SK-N-SH (cell line): ENCODE data around the gene PROSER2. TPM values are rescaled to one million over a fixed set of nuclear protein-coding genes. Genes with fewer than 3 reads are reported as not detected.

Experiments used
- CTCF ChIA-PET: fragments of 300-600, 350-600 bp; formaldehyde crosslinking; extraction: SDS; loops from one replicate; lab custom pipeline; 2021; lab: Yijun Ruan, JAX
- POLR2A ChIA-PET: fragments of 350-600 bp; sonication (Branson Sonifier 250); formaldehyde crosslinking; extraction: SDS; loops from one replicate; lab custom pipeline; 2020; ENCODE audit warnings: antibody characterized with exemption, inconsistent platforms; lab: Yijun Ruan, JAX
- DNase-seq: peaks from one replicate; pipeline ENCODE4 v3.0.0; 2012
- H2AFZ ChIP-seq: fragments of 200-600 bp; sonication (generic); 2 replicates; pipeline ENCODE4 v1.8.1; 2016; ENCODE audit warnings: antibody characterized with exemption, mild to moderate bottlenecking, low read depth
- H3F3A ChIP-seq: fragments of 200-600 bp; sonication (generic); replicated peaks from 2 replicates; pipeline ENCODE3; 2016; ENCODE audit warnings: antibody characterized with exemption, mild to moderate bottlenecking; ENCODE audit not compliant: insufficient read depth
- H3K27ac ChIP-seq, 2 experiments: fragments of 200-500 bp in 1 of 2; fragments of 200-600 bp in 1 of 2; sonication (Bioruptor generic) in 1 of 2; sonication (generic), shearing (Covaris generic) in 1 of 2; 2 replicates each; pipeline versions ENCODE4 v1.5.1 to v1.6.1; 2014 to 2016; ENCODE audit warnings: low read depth in 2 of 2, inconsistent platforms in 1 of 2, low read length in 1 of 2, mild to moderate bottlenecking in 1 of 2, mixed read lengths in 1 of 2
- H3K27me3 ChIP-seq: fragments of 200-600 bp; sonication (generic), shearing (Covaris generic); 2 replicates; pipeline ENCODE4 v1.6.1; 2016; ENCODE audit warnings: mixed run types; ENCODE audit not compliant: insufficient read depth
- H3K36me3 ChIP-seq, 2 experiments: fragments of 200-500 bp in 1 of 2; fragments of 200-600 bp in 1 of 2; sonication (Bioruptor generic) in 1 of 2; sonication (generic) in 1 of 2; replicated peaks in 1 of 2; 2 replicates each; pipeline versions ENCODE3 to v1.5.1; 2014 to 2016; ENCODE audit warnings: low read length in 1 of 2, mild to moderate bottlenecking in 1 of 2; ENCODE audit not compliant: insufficient read depth in 2 of 2, control insufficient read depth in 1 of 2
- H3K4me1 ChIP-seq, 2 experiments: fragments of 200-500 bp in 1 of 2; fragments of 200-600 bp in 1 of 2; sonication (Bioruptor generic) in 1 of 2; sonication (generic), shearing (Covaris generic) in 1 of 2; 2 replicates each; pipeline versions ENCODE4 v1.5.1 to v1.6.1; 2014 to 2016; ENCODE audit warnings: low read depth in 1 of 2, low read length in 1 of 2, mixed run types in 1 of 2; ENCODE audit not compliant: insufficient read depth in 2 of 2, control insufficient read depth in 1 of 2
- H3K4me2 ChIP-seq: fragments of 200-600 bp; sonication (generic), shearing (Covaris generic); 2 replicates; pipeline ENCODE4 v1.6.1; 2017; ENCODE audit warnings: mixed run types
- H3K4me3 ChIP-seq, 2 experiments: fragments of 200-500 bp in 1 of 2; fragments of 200-600 bp in 1 of 2; sonication (Bioruptor generic) in 1 of 2; sonication (generic), shearing (Covaris generic) in 1 of 2; 2 replicates each; pipeline versions ENCODE4 v1.5.1 to v1.8.1; 2014 to 2016; ENCODE audit warnings: low read depth in 2 of 2, inconsistent platforms in 1 of 2, low read length in 1 of 2, mild to moderate bottlenecking in 1 of 2, mixed read lengths in 1 of 2, moderate library complexity in 1 of 2
- H3K79me2 ChIP-seq: fragments of 200-600 bp; sonication (generic); 2 replicates; pipeline ENCODE4 v1.8.1; 2017; ENCODE audit warnings: mild to moderate bottlenecking; ENCODE audit not compliant: insufficient read depth
- H3K9ac ChIP-seq: fragments of 200-600 bp; sonication (generic); 2 replicates; pipeline ENCODE4 v1.6.1; 2017; ENCODE audit warnings: mixed run types
- H3K9me2 ChIP-seq: fragments of 200-600 bp; sonication (generic); 2 replicates; pipeline ENCODE4 v1.6.1; 2017; ENCODE audit warnings: mixed run types
- H3K9me3 ChIP-seq: fragments of 200-600 bp; sonication (generic); 2 replicates; pipeline ENCODE4 v1.6.1; 2017; ENCODE audit warnings: mixed run types, mild to moderate bottlenecking, moderate library complexity
- H4K20me1 ChIP-seq: fragments of 200-600 bp; sonication (generic); 2 replicates; pipeline ENCODE4 v1.6.1; 2017; ENCODE audit warnings: mild to moderate bottlenecking, mixed run types; ENCODE audit not compliant: insufficient read depth
- CHD2 ChIP-seq: fragments of 150-350 bp; IDR thresholded peaks from 2 replicates; pipeline ENCODE4 v1.6.1; 2018; ENCODE audit warnings: low read length; ENCODE audit not compliant: partially characterized antibody
- EP300 ChIP-seq, 2 experiments: IDR thresholded peaks; 2 replicates each; pipeline versions ENCODE4 v1.4.0 to v1.6.1; 2012; ENCODE audit warnings: borderline replicate concordance in 1 of 2, low read depth in 1 of 2, low read length in 1 of 2
- EZH2phosphoT487 ChIP-seq: fragments of 200-600 bp; sonication (generic); IDR thresholded peaks from 2 replicates; pipeline ENCODE4 v1.6.1; 2017; ENCODE audit warnings: low read depth, mixed run types, mild to moderate bottlenecking, antibody characterized with exemption, moderate library complexity, borderline replicate concordance
- FOXM1 ChIP-seq: IDR thresholded peaks from 2 replicates; pipeline ENCODE4 v1.4.0; 2012; ENCODE audit warnings: low read depth, mild to moderate bottlenecking
- GABPA ChIP-seq: IDR thresholded peaks from 2 replicates; pipeline ENCODE4 v1.4.0; 2012; ENCODE audit warnings: low read depth, mild to moderate bottlenecking
- GATA2 ChIP-seq: sonication (generic); formaldehyde crosslinking; IDR thresholded peaks from 2 replicates; pipeline ENCODE4 v1.5.0; 2020; ENCODE audit warnings: mild to moderate bottlenecking, missing genetic modification reagents
- MEF2A ChIP-seq: IDR thresholded peaks from 2 replicates; pipeline ENCODE4 v1.4.0; 2012; ENCODE audit warnings: low read depth, borderline replicate concordance
- NFIC ChIP-seq: IDR thresholded peaks from 2 replicates; pipeline ENCODE4 v1.4.0; 2012; ENCODE audit warnings: borderline replicate concordance
- NRF1 ChIP-seq: IDR thresholded peaks from 2 replicates; pipeline ENCODE4 v1.6.1; 2012; ENCODE audit warnings: low read depth, mild to moderate bottlenecking, low read length
- PBX3 ChIP-seq: IDR thresholded peaks from 2 replicates; pipeline ENCODE4; 2012
- RCOR1 ChIP-seq: fragments of 150-350 bp; IDR thresholded peaks from 2 replicates; pipeline ENCODE4 v1.6.1; 2017; ENCODE audit warnings: antibody characterized with exemption, low read length
- RXRA ChIP-seq: IDR thresholded peaks from 2 replicates; pipeline ENCODE4 v1.4.0; 2012; ENCODE audit warnings: low read depth, mild to moderate bottlenecking, borderline replicate concordance
- TAF1 ChIP-seq: IDR thresholded peaks from 2 replicates; pipeline ENCODE4 v1.6.1; 2012; ENCODE audit warnings: low read depth, mild to moderate bottlenecking, low read length, moderate library complexity, borderline replicate concordance
- TCF12 ChIP-seq: IDR thresholded peaks from 2 replicates; pipeline ENCODE4 v1.4.0; 2012
- TEAD4 ChIP-seq: IDR thresholded peaks from 2 replicates; pipeline ENCODE4 v1.4.0; 2012; ENCODE audit warnings: mild to moderate bottlenecking, borderline replicate concordance; ENCODE audit not compliant: insufficient read depth
- USF2 ChIP-seq: fragments of 150-350 bp; IDR thresholded peaks from 2 replicates; pipeline ENCODE4 v1.6.1; 2017; ENCODE audit warnings: antibody characterized with exemption, low read length, low read depth, borderline replicate concordance
- WGBS: methylation state at CpG from one replicate; pipeline ENCODE4 v1.1.6; 2017; ENCODE audit warnings: low lambda C conversion rate; 5-methylcytosine and 5-hydroxymethylcytosine counted together
- polyA plus RNA-seq, 3 experiments: library from polyadenylated mRNA; depleted of rRNA; stranded (reverse); fragments of >200 nt; gene quantifications; 2 replicates each; pipeline ENCODE4 v1.2.3, GENCODE V29; 2012
- TF ChIP-seq, protein P1 (sequence below): IDR thresholded peaks from 2 replicates; pipeline ENCODE4 v1.4.0; 2012; ENCODE audit warnings: low read depth
- TF ChIP-seq, protein P2 (sequence below): IDR thresholded peaks from 2 replicates; pipeline ENCODE4 v1.4.0; 2012; ENCODE audit warnings: low read depth, borderline replicate concordance

PROSER2 gene
- polyA plus RNA-seq, 1 of the 3 experiments (the other 2 are of a cell fraction): 0.95 TPM

- no peaks in the 10 kb centered on the region for H3K36me3 ChIP-seq
- no peaks in the 10 kb centered on the region for H3K9me2 ChIP-seq
- DNase-seq: no peak
- no peaks in the 10 kb centered on the region for H3K9me3 ChIP-seq
- H3F3A ChIP-seq: peaks cover 10% of the 10 kb centered on the region
- peak overlapping the region; percentile 85 for H2AFZ ChIP-seq
- no peaks in the 10 kb centered on the region for H3K79me2 ChIP-seq
- H3K4me1 ChIP-seq: peaks cover 0 to 8% of the 10 kb centered on the region in 2 experiments; a peak in 3 of 4 replicates
- TF ChIP-seq GABPA (no peak), EP300 (IDR thresholded peaks at IDR 0.05; ENCODE audit: borderline replicate concordance in 1 of 2, low read depth in 1 of 2, low read length in 1 of 2) (no peak), TEAD4 (no peak), NRF1 (no peak), USF2 (no peak), PBX3 (no peak), NFIC (no peak), MEF2A (no peak), CHD2 (no peak), TAF1 (no peak), TCF12 (no peak), FOXM1 (no peak), EZH2phosphoT487 (no peak)
- TF ChIP-seq, protein P1, sequence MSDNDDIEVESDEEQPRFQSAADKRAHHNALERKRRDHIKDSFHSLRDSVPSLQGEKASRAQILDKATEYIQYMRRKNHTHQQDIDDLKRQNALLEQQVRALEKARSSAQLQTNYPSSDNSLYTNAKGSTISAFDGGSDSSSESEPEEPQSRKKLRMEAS: no peak
- TF ChIP-seq, all 33 proteins: peak for 0
- ChIA-PET CTCF (interaction anchor here (0.6 to 1.6 kb wide), 2 partner anchors 10 to 399 kb away, joined by 3 to 6 read pairs; no protein-coding TSS in a partner anchor), POLR2A (no interaction called here)
- H4K20me1 ChIP-seq: no peaks in the 10 kb centered on the region
- no peak overlapping the region for H3K27ac ChIP-seq
- H3K4me2 ChIP-seq: peak overlapping the region; percentile 76; the same call in 1 of the 2 replicates
- 42% methylated on average over 6 of the region's 6 CpGs for WGBS
- peaks cover 20% of the 10 kb centered on the region; the same call in 1 of the 2 replicates for H3K27me3 ChIP-seq
- no peak overlapping the region for H3K9ac ChIP-seq
- peak overlapping the region in 1 of 2 experiments; percentile 66; a peak in 1 of 4 replicates for H3K4me3 ChIP-seq
These were observed 1.2 kb downstream of the PROSER2 start for GRCh38 chr10:11824376-11824775.

DNA sequence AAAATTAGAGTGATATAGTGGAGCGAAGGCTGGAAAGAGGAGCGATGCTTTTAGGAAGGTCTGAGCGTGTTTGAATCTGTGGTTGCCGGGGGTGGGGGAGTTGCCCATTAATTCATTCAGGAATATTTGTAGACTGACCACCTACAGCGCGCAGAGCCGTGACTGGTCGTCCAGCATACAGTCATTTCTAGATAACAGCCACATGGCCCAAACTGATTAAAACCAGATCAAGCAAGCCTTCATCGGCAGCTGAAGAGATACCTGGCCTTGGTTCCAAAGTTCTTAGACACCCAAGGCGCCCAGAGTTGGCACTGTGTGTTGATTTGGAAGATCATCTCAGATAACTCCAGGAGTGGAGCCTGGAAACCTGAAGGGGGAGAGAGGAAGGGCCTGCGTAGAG is 1.7 kb downstream of the PROSER2 start:
- POLR2A ChIA-PET: interaction anchor here (0.8 kb wide), 1 partner anchor 24 kb away, joined by 3 read pairs; no protein-coding TSS in a partner anchor

More for the DNA sequence above, 1.7 kb downstream of the PROSER2 start:
- no peaks in the 10 kb centered on the region for H3K9me2 ChIP-seq
- TF ChIP-seq USF2: no peak
- no peak for TF ChIP-seq NRF1
- peak; percentile 22; the same call in 1 of the 2 replicates for TF ChIP-seq TCF12
- peak; percentile 62 for TF ChIP-seq GATA2 (CRISPR knock-in tag)
- TF ChIP-seq FOXM1: no peak
- no peak for TF ChIP-seq TEAD4
- no peak for TF ChIP-seq PBX3
- TF ChIP-seq, protein P1: no peak
- no peak for TF ChIP-seq CHD2
- no peak for TF ChIP-seq RCOR1
- TF ChIP-seq RXRA: no peak
- TF ChIP-seq, protein P2, sequence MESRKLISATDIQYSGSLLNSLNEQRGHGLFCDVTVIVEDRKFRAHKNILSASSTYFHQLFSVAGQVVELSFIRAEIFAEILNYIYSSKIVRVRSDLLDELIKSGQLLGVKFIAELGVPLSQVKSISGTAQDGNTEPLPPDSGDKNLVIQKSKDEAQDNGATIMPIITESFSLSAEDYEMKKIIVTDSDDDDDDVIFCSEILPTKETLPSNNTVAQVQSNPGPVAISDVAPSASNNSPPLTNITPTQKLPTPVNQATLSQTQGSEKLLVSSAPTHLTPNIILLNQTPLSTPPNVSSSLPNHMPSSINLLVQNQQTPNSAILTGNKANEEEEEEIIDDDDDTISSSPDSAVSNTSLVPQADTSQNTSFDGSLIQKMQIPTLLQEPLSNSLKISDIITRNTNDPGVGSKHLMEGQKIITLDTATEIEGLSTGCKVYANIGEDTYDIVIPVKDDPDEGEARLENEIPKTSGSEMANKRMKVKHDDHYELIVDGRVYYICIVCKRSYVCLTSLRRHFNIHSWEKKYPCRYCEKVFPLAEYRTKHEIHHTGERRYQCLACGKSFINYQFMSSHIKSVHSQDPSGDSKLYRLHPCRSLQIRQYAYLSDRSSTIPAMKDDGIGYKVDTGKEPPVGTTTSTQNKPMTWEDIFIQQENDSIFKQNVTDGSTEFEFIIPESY: no peak
- TF ChIP-seq, all 33 proteins: peak for 2
- CTCF ChIA-PET: interaction anchor here (0.6 to 1.6 kb wide), 2 partner anchors 11 to 399 kb away, joined by 3 to 6 read pairs; no protein-coding TSS in a partner anchor
- Histone ChIP-seq H3K4me2 (peak overlapping the region; percentile 76; the same call in 1 of the 2 replicates), H3K9me3 (no peaks in the 10 kb centered on the region), H3K4me3 (no peak overlapping the region; a peak in 1 of 4 replicates), H3K79me2 (no peaks in the 10 kb centered on the region), H3F3A (peaks cover 10% of the 10 kb centered on the region), H3K36me3 (no peaks in the 10 kb centered on the region), H4K20me1 (no peaks in the 10 kb centered on the region), H3K9ac (no peak overlapping the region), H3K27ac (no peak overlapping the region), H3K27me3 (peaks cover 20% of the 10 kb centered on the region; the same call in 1 of the 2 replicates), H2AFZ (peak overlapping the region; percentile 18; the same call in 1 of the 2 replicates), H3K4me1 (peaks cover 0 to 8% of the 10 kb centered on the region in 2 experiments; a peak in 2 of 4 replicates)
- WGBS: 41% methylated on average over 11 of the region's 11 CpGs
- DNase-seq: peak; percentile 64
